Sigmoid colon (tissue), 7 donors: ENCODE measurements around the gene NCCRP1. TPM values are rescaled to one million over a fixed set of nuclear protein-coding genes. Genes with fewer than 3 reads are reported as not detected.

Experiments used
- DNase-seq: peaks from one replicate; pipeline ENCODE4 v3.0.0-alpha.2; 2019
- H3K27ac ChIP-seq, 4 donors: fragments of 200-600 bp; sonication (generic); one replicate each; pipeline ENCODE4 v1.5.1; 2016 to 2019; ENCODE audit warnings: mild to moderate bottlenecking in 1 of 4
- H3K27me3 ChIP-seq, 3 donors: fragments of 200-600 bp; sonication (generic); one replicate each; pipeline ENCODE4 v1.5.1; 2019; ENCODE audit warnings: mild to moderate bottlenecking in 1 of 3
- H3K36me3 ChIP-seq, 4 donors: fragments of 200-600 bp; sonication (generic); one replicate each; pipeline ENCODE4 v1.5.1; 2016 to 2019
- H3K4me1 ChIP-seq, 4 donors: fragments of 200-600 bp; sonication (generic); one replicate each; pipeline ENCODE4 v1.5.1; 2017 to 2019
- H3K4me3 ChIP-seq, 4 donors: fragments of 200-600 bp; sonication (generic); one replicate each; pipeline ENCODE4 v1.5.1; 2017 to 2019; ENCODE audit warnings: mild to moderate bottlenecking in 2 of 4, moderate library complexity in 1 of 4
- H3K9me3 ChIP-seq, 4 donors: fragments of 200-600 bp in 3 of 4; sonication (generic) in 3 of 4; one replicate each; pipeline versions ENCODE4 v1.5.1 to v1.6.1; 2013 to 2019
- EP300 ChIP-seq, 4 donors: sonication (generic); formaldehyde crosslinking; IDR thresholded peaks; one replicate each; pipeline ENCODE4 v1.6.1; 2017; ENCODE audit warnings: antibody characterized with exemption in 4 of 4
- POLR2A ChIP-seq, 2 donors: fragments of 450-650 bp; IDR thresholded peaks; one replicate each; pipeline ENCODE4 v1.6.1; 2016; ENCODE audit warnings: antibody characterized with exemption in 2 of 2, mild to moderate bottlenecking in 2 of 2, moderate library complexity in 2 of 2
- POLR2AphosphoS5 ChIP-seq, 4 donors: sonication (generic); formaldehyde crosslinking; IDR thresholded peaks; one replicate each; pipeline ENCODE4 v1.6.1; 2017; ENCODE audit warnings: antibody characterized with exemption in 4 of 4
- WGBS, 2 donors: extraction: QIAGEN DNeasy Blood & Tissue Kit; methylation state at CpG; one replicate each; pipeline ENCODE4 v1.1.7; 2013; 5-methylcytosine and 5-hydroxymethylcytosine counted together
- intact Hi-C: fragments of 100-400 bp; cut with DNase I; formaldehyde crosslinking; loops from one replicate; pipeline ENCODE4 v1.15.1; 2023
- polyA plus RNA-seq, 3 donors: library from polyadenylated mRNA; stranded (reverse); fragments of 200-250 nt; gene quantifications; one replicate each; pipeline ENCODE4 v1.2.3, GENCODE V29; 2013
- total RNA-seq, 4 donors: library from RNA; depleted of rRNA; stranded (reverse); fragments of >200 nt; gene quantifications; one replicate each; pipeline ENCODE4 v1.1.0, GENCODE V29; 2016
- TF ChIP-seq, protein P1 (sequence below), 4 experiments: fragments of 450-650 bp in 3 of 4; fragments of 200-600 bp in 1 of 4; IDR thresholded peaks; one replicate each; pipeline ENCODE4 v1.5.1; 2016 to 2019; ENCODE audit warnings: antibody characterized with exemption in 4 of 4, mild to moderate bottlenecking in 3 of 4, moderate library complexity in 2 of 4
- donor health status: healthy with polysubstance abuse.
- donor health status: Bipolar disorder and iron deficiency.
- donor health status: healthy.

NCCRP1 gene
- total and polyA plus RNA-seq, 7 donors: 0.41 to 0.60 (median 0.52) TPM; not detected in 4

DNA sequence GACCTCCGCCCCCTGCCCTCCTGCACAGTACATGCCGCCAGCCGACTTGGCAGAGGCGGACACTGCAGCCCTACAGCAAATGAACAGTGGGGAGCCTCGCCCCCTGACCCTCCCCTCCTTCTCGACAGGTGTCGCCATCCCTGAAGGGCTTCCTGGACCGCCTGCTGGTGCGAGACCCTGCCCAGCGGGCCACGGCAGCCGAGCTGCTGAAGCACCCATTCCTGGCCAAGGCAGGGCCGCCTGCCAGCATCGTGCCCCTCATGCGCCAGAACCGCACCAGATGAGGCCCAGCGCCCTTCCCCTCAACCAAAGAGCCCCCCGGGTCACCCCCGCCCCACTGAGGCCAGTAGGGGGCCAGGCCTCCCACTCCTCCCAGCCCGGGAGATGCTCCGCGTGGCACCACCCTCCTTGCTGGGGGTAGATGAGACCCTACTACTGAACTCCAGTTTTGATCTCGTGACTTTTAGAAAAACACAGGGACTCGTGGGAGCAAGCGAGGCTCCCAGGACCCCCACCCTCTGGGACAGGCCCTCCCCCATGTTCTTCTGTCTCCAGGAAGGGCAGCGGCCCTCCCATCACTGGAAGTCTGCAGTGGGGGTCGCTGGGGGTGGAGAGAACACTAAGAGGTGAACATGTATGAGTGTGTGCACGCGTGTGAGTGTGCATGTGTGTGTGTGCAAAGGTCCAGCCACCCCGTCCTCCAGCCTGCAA is 18.3 kb upstream of the NCCRP1 start:
- Histone ChIP-seq H3K27me3 (no peaks in the 10 kb centered on the region), H3K9me3 (no peaks in the 10 kb centered on the region), H3K27ac (no peak overlapping the region), H3K4me1 (no peaks in the 10 kb centered on the region), H3K4me3 (no peak overlapping the region), H3K36me3 (peaks cover 3 to 57% (median 29%) of the 10 kb centered on the region in 4 donors)
- WGBS, 2 donors: 91 to 93% methylated on average over 30 of the region's 30 CpGs
- TF ChIP-seq EP300 (IDR thresholded peaks at IDR 0.05): no peak
- TF ChIP-seq, protein P1, sequence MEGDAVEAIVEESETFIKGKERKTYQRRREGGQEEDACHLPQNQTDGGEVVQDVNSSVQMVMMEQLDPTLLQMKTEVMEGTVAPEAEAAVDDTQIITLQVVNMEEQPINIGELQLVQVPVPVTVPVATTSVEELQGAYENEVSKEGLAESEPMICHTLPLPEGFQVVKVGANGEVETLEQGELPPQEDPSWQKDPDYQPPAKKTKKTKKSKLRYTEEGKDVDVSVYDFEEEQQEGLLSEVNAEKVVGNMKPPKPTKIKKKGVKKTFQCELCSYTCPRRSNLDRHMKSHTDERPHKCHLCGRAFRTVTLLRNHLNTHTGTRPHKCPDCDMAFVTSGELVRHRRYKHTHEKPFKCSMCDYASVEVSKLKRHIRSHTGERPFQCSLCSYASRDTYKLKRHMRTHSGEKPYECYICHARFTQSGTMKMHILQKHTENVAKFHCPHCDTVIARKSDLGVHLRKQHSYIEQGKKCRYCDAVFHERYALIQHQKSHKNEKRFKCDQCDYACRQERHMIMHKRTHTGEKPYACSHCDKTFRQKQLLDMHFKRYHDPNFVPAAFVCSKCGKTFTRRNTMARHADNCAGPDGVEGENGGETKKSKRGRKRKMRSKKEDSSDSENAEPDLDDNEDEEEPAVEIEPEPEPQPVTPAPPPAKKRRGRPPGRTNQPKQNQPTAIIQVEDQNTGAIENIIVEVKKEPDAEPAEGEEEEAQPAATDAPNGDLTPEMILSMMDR (IDR thresholded peaks at IDR 0.05): no peak
- no peak for TF ChIP-seq POLR2A (IDR thresholded peaks at IDR 0.05)
- no peak for TF ChIP-seq POLR2AphosphoS5 (IDR thresholded peaks at IDR 0.05)
- intact Hi-C loops: no loop called here
- no peak for DNase-seq

- H3K36me3 ChIP-seq: peaks cover 0 to 44% (median 24%) of the 10 kb centered on the region in 4 donors
- no peak for TF ChIP-seq EP300 (IDR thresholded peaks at IDR 0.05)
- TF ChIP-seq POLR2A (IDR thresholded peaks at IDR 0.05): no peak
- TF ChIP-seq, protein P1 (IDR thresholded peaks at IDR 0.05): no peak
- H3K27ac ChIP-seq: no peak overlapping the region
- intact Hi-C loops: no loop called here
- H3K27me3 ChIP-seq: no peaks in the 10 kb centered on the region
- 88 to 94% methylated on average over 10 of the region's 10 CpGs for WGBS, 2 donors
- H3K9me3 ChIP-seq: no peaks in the 10 kb centered on the region
- H3K4me3 ChIP-seq: no peak overlapping the region
- H3K4me1 ChIP-seq: no peaks in the 10 kb centered on the region
- DNase-seq: no peak
Measured at GRCh38 chr19:39179754-39180153, 17.0 kb upstream of the NCCRP1 start.

- no peak for DNase-seq
- Histone ChIP-seq H3K27ac (no peak overlapping the region), H3K36me3 (peaks cover 0 to 34% (median 22%) of the 10 kb centered on the region in 4 donors), H3K27me3 (no peaks in the 10 kb centered on the region), H3K4me3 (no peak overlapping the region), H3K4me1 (no peaks in the 10 kb centered on the region), H3K9me3 (no peaks in the 10 kb centered on the region)
- intact Hi-C loops: no loop called here
- WGBS, 2 donors: 84 to 92% methylated on average over 9 of the region's 9 CpGs
- TF ChIP-seq, protein P1 (IDR thresholded peaks at IDR 0.05): no peak
- TF ChIP-seq POLR2A (IDR thresholded peaks at IDR 0.05) (no peak), EP300 (IDR thresholded peaks at IDR 0.05) (no peak)
Measured at GRCh38 chr19:39180749-39181148, 16.0 kb upstream of the NCCRP1 start.

GRCh38 chr19:39181500-39182173 is 15.1 kb upstream of the NCCRP1 start:
- no peaks in the 10 kb centered on the region for H3K4me1 ChIP-seq
- no peak overlapping the region for H3K4me3 ChIP-seq
- no peak overlapping the region for H3K27ac ChIP-seq
- TF ChIP-seq POLR2AphosphoS5 (IDR thresholded peaks at IDR 0.05) (no peak), POLR2A (IDR thresholded peaks at IDR 0.05) (no peak), EP300 (IDR thresholded peaks at IDR 0.05) (no peak)
- intact Hi-C loops: no loop called here
- peaks cover 0 to 25% (median 17%) of the 10 kb centered on the region in 4 donors for H3K36me3 ChIP-seq
- no peaks in the 10 kb centered on the region for H3K9me3 ChIP-seq
- WGBS, 2 donors: 72 to 80% methylated on average over 21 of the region's 21 CpGs
- no peaks in the 10 kb centered on the region for H3K27me3 ChIP-seq
- DNase-seq: no peak

- no peaks in the 10 kb centered on the region for H3K4me1 ChIP-seq
- DNase-seq: no peak
- H3K4me3 ChIP-seq: no peak overlapping the region
- intact Hi-C loops: no loop called here
- peaks cover 0 to 20% (median 15%) of the 10 kb centered on the region in 4 donors for H3K36me3 ChIP-seq
- H3K9me3 ChIP-seq: no peaks in the 10 kb centered on the region
- TF ChIP-seq, protein P1 (IDR thresholded peaks at IDR 0.05): no peak
- no peak for TF ChIP-seq EP300 (IDR thresholded peaks at IDR 0.05)
- TF ChIP-seq POLR2A (IDR thresholded peaks at IDR 0.05): no peak
- no peak for TF ChIP-seq POLR2AphosphoS5 (IDR thresholded peaks at IDR 0.05)
- no peak overlapping the region for H3K27ac ChIP-seq
- WGBS, 2 donors: 65 to 86% methylated on average over 4 of the region's 4 CpGs
- no peaks in the 10 kb centered on the region for H3K27me3 ChIP-seq
Measured at GRCh38 chr19:39182174-39182505, 14.6 kb upstream of the NCCRP1 start.
